ENCODE results near the gene ZC3H13.

Gene ZC3H13

DNA sequence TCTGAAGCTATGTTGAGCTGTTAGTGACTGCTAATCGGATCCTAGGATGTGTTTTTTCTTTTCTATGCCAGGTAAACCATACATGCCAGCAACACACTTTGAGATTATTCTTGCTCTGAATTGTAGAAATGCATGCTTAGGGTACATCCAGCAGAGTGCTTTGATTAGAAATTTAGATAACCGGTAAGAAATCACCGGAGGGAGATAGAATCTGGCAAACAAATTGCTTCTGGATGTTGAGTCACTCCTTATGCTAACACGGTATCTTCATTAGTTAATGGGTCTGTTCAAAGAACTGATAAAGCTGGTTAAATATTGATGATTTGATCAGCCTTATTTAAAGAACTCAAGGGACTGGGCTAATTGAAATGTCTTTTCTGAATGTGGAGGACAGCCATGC lies 115.9 kb downstream of the ZC3H13 start:
- no peaks in the 10 kb centered on the region for H3K36me3 ChIP-seq (ENCODE audit: insufficient read depth, low read length)
- H3K9me3 ChIP-seq (ENCODE audit: low read length) = no peaks in the 10 kb centered on the region
- no peak overlapping the region for H2AFZ ChIP-seq (ENCODE audit: low read depth, low read length)
- H3K4me3 ChIP-seq (ENCODE audit: low read length) = no peak overlapping the region
- H3K27me3 ChIP-seq (ENCODE audit: insufficient read depth, low read length) = peaks cover 17% of the 10 kb centered on the region
- H3K4me1 ChIP-seq (ENCODE audit: insufficient read depth, low read length) = no peaks in the 10 kb centered on the region

GRCh38 chr13:45934283-45934682 lies 118.3 kb downstream of the ZC3H13 start:
- no peaks in the 10 kb centered on the region for H3K4me1 ChIP-seq (ENCODE audit: insufficient read depth, low read length)

DNA sequence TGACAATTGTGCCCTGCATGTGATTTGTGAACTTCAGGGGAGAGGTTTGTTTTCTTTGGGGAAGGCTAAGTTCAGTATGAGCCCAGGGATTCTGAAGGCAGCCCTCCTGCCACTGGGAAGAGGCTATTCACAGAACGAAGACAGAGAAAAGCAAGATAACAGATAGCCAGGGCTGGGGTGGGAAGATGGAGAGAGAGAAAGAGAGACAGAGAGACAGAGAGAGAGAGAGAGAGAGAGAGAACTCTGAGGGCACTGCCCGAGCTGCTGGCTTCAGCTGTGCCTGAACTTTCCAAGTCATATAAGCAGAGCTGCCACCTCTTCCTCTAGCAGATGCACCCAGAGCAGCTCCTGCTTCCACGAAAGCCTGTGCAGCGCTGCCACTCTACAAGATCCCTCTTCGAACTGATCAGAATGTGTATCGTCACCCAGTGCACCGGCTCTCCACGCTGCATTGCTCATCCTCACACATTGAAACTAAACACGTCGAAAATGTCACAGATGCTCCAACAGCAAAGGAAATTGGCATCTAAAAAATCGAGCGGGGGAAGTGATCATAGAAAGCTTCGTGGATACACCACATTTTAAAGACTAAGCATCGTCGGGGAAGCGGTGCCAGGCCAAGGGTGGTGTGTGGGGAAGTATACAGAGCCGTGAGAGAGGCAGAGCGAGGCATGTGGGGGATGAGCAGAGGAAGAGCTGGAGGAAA lies 119.2 kb downstream of the ZC3H13 start:
- H3K27me3 ChIP-seq (ENCODE audit: insufficient read depth, low read length) = peaks cover 17% of the 10 kb centered on the region
- no peak overlapping the region for H3K4me3 ChIP-seq (ENCODE audit: low read length)
- H2AFZ ChIP-seq (ENCODE audit: low read depth, low read length) = no peak overlapping the region
- no peaks in the 10 kb centered on the region for H3K4me1 ChIP-seq (ENCODE audit: insufficient read depth, low read length)
- H3K9me3 ChIP-seq (ENCODE audit: low read length) = no peaks in the 10 kb centered on the region
- H3K36me3 ChIP-seq (ENCODE audit: insufficient read depth, low read length) = no peaks in the 10 kb centered on the region

More at GRCh38 chr13:45934283-45934682, 118.3 kb downstream of the ZC3H13 start:
- Histone ChIP-seq H3K27me3 (ENCODE audit: insufficient read depth, low read length) (peaks cover 17% of the 10 kb centered on the region), H3K4me3 (ENCODE audit: low read length) (no peak overlapping the region), H3K36me3 (ENCODE audit: insufficient read depth, low read length) (no peaks in the 10 kb centered on the region), H2AFZ (ENCODE audit: low read depth, low read length) (no peak overlapping the region), H3K9me3 (ENCODE audit: low read length) (no peaks in the 10 kb centered on the region)

DNA sequence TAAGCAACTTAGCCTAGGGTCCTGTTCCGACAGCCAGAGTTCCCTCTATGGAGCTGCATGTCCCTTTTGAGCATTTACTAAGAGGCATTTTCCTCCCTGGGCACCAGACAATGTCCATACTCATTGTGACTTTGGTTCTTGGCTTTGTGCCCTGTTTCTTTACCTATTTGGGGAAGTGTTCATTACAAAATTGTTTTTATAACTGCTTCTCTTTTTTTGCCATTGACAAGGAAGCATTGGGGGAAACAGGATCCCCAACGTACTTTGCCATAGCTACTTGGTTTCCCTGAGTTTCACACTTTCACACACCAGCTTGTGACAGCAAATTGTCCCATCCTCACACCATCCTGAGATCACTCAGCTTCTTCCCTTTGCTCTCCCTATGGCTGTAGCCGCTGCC lies 119.9 kb downstream of the ZC3H13 start:
- Histone ChIP-seq H3K27me3 (ENCODE audit: insufficient read depth, low read length) (peaks cover 17% of the 10 kb centered on the region), H3K4me1 (ENCODE audit: insufficient read depth, low read length) (no peaks in the 10 kb centered on the region), H2AFZ (ENCODE audit: low read depth, low read length) (no peak overlapping the region), H3K4me3 (ENCODE audit: low read length) (no peak overlapping the region), H3K9me3 (ENCODE audit: low read length) (no peaks in the 10 kb centered on the region), H3K36me3 (ENCODE audit: insufficient read depth, low read length) (no peaks in the 10 kb centered on the region)

DNA sequence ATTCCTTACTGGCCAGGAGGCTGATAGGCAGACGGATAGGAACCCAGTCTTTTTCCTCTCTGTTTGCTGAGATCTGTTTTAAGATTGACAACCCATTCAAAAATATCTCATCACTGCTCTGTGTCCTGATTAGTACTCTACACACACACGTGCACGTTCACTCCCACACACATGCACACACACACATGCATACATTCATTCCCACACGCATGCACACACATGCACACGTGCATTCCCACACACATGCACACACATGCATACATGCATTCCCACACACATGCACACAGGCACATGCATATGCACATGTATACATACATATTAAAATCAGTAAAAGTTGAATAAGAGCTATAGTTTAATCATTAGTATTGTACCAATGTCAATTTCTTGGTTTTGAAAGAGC lies 120.4 kb downstream of the ZC3H13 start:
- Histone ChIP-seq H3K27me3 (ENCODE audit: insufficient read depth, low read length) (peaks cover 17% of the 10 kb centered on the region), H2AFZ (ENCODE audit: low read depth, low read length) (no peak overlapping the region), H3K9me3 (ENCODE audit: low read length) (no peaks in the 10 kb centered on the region), H3K4me1 (ENCODE audit: insufficient read depth, low read length) (no peaks in the 10 kb centered on the region), H3K36me3 (ENCODE audit: insufficient read depth, low read length) (no peaks in the 10 kb centered on the region), H3K4me3 (ENCODE audit: low read length) (no peak overlapping the region)

GRCh38 chr13:45931211-45931610 lies 121.3 kb downstream of the ZC3H13 start:
- Histone ChIP-seq H3K27me3 (ENCODE audit: insufficient read depth, low read length) (peaks cover 17% of the 10 kb centered on the region), H3K4me1 (ENCODE audit: insufficient read depth, low read length) (no peaks in the 10 kb centered on the region), H3K4me3 (ENCODE audit: low read length) (no peak overlapping the region), H3K36me3 (ENCODE audit: insufficient read depth, low read length) (no peaks in the 10 kb centered on the region), H3K9me3 (ENCODE audit: low read length) (no peaks in the 10 kb centered on the region), H2AFZ (ENCODE audit: low read depth, low read length) (no peak overlapping the region)

- no peak overlapping the region for H2AFZ ChIP-seq (ENCODE audit: low read depth, low read length)
- no peaks in the 10 kb centered on the region for H3K36me3 ChIP-seq (ENCODE audit: insufficient read depth, low read length)
- no peaks in the 10 kb centered on the region for H3K9me3 ChIP-seq (ENCODE audit: low read length)
- H3K4me1 ChIP-seq (ENCODE audit: insufficient read depth, low read length) = no peaks in the 10 kb centered on the region
- H3K27me3 ChIP-seq (ENCODE audit: insufficient read depth, low read length) = peaks cover 18% of the 10 kb centered on the region
- H3K4me3 ChIP-seq (ENCODE audit: low read length) = no peak overlapping the region
Measured at GRCh38 chr13:45930177-45930576, 122.4 kb downstream of the ZC3H13 start.

DNA sequence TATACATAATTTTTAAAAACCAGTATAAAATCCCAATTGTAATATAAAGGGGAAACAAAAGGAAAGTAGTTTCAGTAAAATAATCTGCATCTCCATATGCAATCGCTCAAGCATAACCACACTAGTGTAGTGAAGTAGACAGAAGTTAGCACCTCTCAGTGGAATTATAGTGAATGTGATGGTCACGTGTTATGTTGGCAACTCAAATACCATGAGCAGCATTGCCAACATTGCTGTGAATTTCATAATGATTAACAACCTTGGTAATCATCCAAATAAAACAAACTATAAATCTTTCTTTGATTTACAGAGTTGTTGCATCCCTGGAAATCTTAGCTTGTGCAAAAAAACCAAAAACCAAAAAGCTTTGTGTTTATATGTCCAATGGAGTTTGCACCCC lies 123.7 kb downstream of the ZC3H13 start:
- Histone ChIP-seq H3K9me3 (ENCODE audit: low read length) (no peaks in the 10 kb centered on the region), H3K27me3 (ENCODE audit: insufficient read depth, low read length) (peaks cover 14% of the 10 kb centered on the region), H3K4me3 (ENCODE audit: low read length) (no peak overlapping the region), H3K4me1 (ENCODE audit: insufficient read depth, low read length) (no peaks in the 10 kb centered on the region), H3K36me3 (ENCODE audit: insufficient read depth, low read length) (no peaks in the 10 kb centered on the region), H2AFZ (ENCODE audit: low read depth, low read length) (no peak overlapping the region)

GRCh38 chr13:45928176-45928575 lies 124.4 kb downstream of the ZC3H13 start:
- no peaks in the 10 kb centered on the region for H3K4me1 ChIP-seq (ENCODE audit: insufficient read depth, low read length)
- no peak overlapping the region for H3K4me3 ChIP-seq (ENCODE audit: low read length)
- H3K9me3 ChIP-seq (ENCODE audit: low read length) = no peaks in the 10 kb centered on the region
- H2AFZ ChIP-seq (ENCODE audit: low read depth, low read length) = no peak overlapping the region
- H3K36me3 ChIP-seq (ENCODE audit: insufficient read depth, low read length) = no peaks in the 10 kb centered on the region
- peaks cover 9% of the 10 kb centered on the region for H3K27me3 ChIP-seq (ENCODE audit: insufficient read depth, low read length)

DNA sequence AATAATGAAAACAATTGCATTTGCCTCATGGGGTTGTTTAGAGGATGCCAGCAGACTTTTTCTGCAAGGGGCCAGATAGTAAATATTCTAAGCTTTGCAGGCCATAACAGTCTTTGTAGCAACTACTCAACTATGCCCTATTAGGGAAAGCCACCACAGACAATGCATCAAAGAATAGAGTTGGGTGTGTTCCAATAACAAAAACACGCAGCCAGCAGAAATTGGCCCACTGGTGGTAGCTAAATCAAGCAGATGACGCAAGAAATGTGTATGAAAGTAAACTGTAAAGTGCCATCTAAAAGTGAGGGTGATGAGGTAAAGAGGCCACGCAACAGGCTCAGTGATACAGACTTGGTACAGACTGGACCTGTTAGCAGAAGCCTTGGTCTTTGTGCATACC lies 125.8 kb downstream of the ZC3H13 start:
- Histone ChIP-seq H2AFZ (ENCODE audit: low read depth, low read length) (no peak overlapping the region), H3K27me3 (ENCODE audit: insufficient read depth, low read length) (peaks cover 3% of the 10 kb centered on the region), H3K4me3 (ENCODE audit: low read length) (no peak overlapping the region), H3K36me3 (ENCODE audit: insufficient read depth, low read length) (no peaks in the 10 kb centered on the region), H3K9me3 (ENCODE audit: low read length) (no peaks in the 10 kb centered on the region), H3K4me1 (ENCODE audit: insufficient read depth, low read length) (no peaks in the 10 kb centered on the region)

DNA sequence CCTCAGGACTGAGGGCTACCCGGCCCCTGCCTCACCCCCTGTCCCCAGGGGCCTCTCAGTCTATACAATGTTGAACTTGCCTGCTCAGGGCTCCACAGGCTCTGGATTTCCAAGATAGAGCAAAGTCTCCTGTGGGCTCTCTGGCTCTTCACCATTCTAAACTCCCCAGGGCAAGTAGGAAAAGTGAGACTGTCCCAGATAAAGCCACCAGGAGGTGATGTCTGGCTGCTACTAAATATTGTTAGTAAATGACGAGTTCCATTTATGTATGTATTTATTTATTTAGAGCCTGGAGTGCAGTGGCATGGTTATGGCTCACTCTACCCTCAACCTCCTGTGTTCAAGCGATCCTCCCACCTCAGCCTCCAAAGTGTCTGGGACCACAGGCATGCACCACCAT lies 127.4 kb downstream of the ZC3H13 start:
- Histone ChIP-seq H3K27me3 (ENCODE audit: insufficient read depth, low read length) (peaks cover 3% of the 10 kb centered on the region), H3K4me1 (ENCODE audit: insufficient read depth, low read length) (no peaks in the 10 kb centered on the region), H3K4me3 (ENCODE audit: low read length) (no peak overlapping the region), H3K36me3 (ENCODE audit: insufficient read depth, low read length) (no peaks in the 10 kb centered on the region), H3K9me3 (ENCODE audit: low read length) (no peaks in the 10 kb centered on the region), H2AFZ (ENCODE audit: low read depth, low read length) (no peak overlapping the region)

GRCh38 chr13:45921162-45921736 lies 131.3 kb downstream of the ZC3H13 start:
- no peaks in the 10 kb centered on the region for H3K9me3 ChIP-seq (ENCODE audit: low read length)

DNA sequence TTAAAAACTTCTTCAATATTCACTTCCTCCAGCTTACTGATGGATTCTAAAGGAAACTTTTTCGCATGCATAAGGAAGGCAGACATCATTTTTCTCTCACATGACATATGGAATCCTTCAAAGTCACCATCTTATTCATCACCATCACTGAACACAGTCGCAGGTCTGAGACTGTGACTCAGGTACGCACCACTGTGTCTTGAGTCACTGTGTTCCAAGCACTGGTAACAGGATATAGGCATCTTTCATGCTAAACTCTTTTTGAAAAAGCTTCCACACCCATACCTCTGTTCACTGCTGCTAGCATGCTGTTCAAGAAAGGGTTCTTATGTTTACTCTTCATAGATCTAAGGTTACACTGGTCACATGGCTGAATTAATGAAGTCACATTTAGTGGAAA lies 133.9 kb downstream of the ZC3H13 start:
- Histone ChIP-seq H3K4me1 (ENCODE audit: insufficient read depth, low read length) (no peaks in the 10 kb centered on the region), H2AFZ (ENCODE audit: low read depth, low read length) (no peak overlapping the region), H3K9me3 (ENCODE audit: low read length) (peaks cover 8% of the 10 kb centered on the region)

More at GRCh38 chr13:45921162-45921736, 131.3 kb downstream of the ZC3H13 start:
- H2AFZ ChIP-seq (ENCODE audit: low read depth, low read length) = no peak overlapping the region
- H3K27me3 ChIP-seq (ENCODE audit: insufficient read depth, low read length) = peaks cover 9% of the 10 kb centered on the region
- H3K4me1 ChIP-seq (ENCODE audit: insufficient read depth, low read length) = no peaks in the 10 kb centered on the region
- no peaks in the 10 kb centered on the region for H3K36me3 ChIP-seq (ENCODE audit: insufficient read depth, low read length)
- no peak overlapping the region for H3K4me3 ChIP-seq (ENCODE audit: low read length)

GRCh38 chr13:45917019-45917418 lies 135.5 kb downstream of the ZC3H13 start:
- H3K27me3 ChIP-seq (ENCODE audit: insufficient read depth, low read length) = peaks cover 5% of the 10 kb centered on the region
- H3K4me3 ChIP-seq (ENCODE audit: low read length) = no peak overlapping the region
- H2AFZ ChIP-seq (ENCODE audit: low read depth, low read length) = no peak overlapping the region
- peaks cover 8% of the 10 kb centered on the region for H3K9me3 ChIP-seq (ENCODE audit: low read length)
- no peaks in the 10 kb centered on the region for H3K36me3 ChIP-seq (ENCODE audit: insufficient read depth, low read length)
- no peaks in the 10 kb centered on the region for H3K4me1 ChIP-seq (ENCODE audit: insufficient read depth, low read length)

More for the DNA sequence above, 133.9 kb downstream of the ZC3H13 start:
- H3K4me3 ChIP-seq (ENCODE audit: low read length) = no peak overlapping the region
- no peaks in the 10 kb centered on the region for H3K36me3 ChIP-seq (ENCODE audit: insufficient read depth, low read length)
- peaks cover 5% of the 10 kb centered on the region for H3K27me3 ChIP-seq (ENCODE audit: insufficient read depth, low read length)

Data from neuron (in vitro differentiated cells).